Activated effector memory CD4-positive, alpha-beta T cell treated with anti-CD3 and anti-CD28 coated beads, Interleukin-2, amount 50 U/mL, for 16 hours (primary cell): Measurements from ENCODE around the gene RNH1.
A peak's percentile ranks its signal among the peaks of the same experiment; 100 is the strongest.
"Not testable (repeated sequence)": the region's sequence is repeated elsewhere in the genome, so short reads cannot be mapped to it uniquely, and the experiment has no call there.

Experiments
- DNase-seq: peaks from one replicate; pipeline ENCODE4 v3.0.0-alpha.2; 2020

Gene RNH1

GRCh38 chr11:516918-517685, 10.1 kb upstream of the RNH1 start:
- DNase-seq, result not testable (repeated sequence)

GRCh38 chr11:516400-516799, 9.4 kb upstream of the RNH1 start:
- DNase-seq, result no peak

- no peak for DNase-seq
Observed at GRCh38 chr11:515131-515530, 8.1 kb upstream of the RNH1 start.

GRCh38 chr11:514606-515005, 7.6 kb upstream of the RNH1 start:
- DNase-seq, result no peak

GRCh38 chr11:512761-513595, 5.9 kb upstream of the RNH1 start:
- no peak for DNase-seq

GRCh38 chr11:508956-509355, 1.9 kb upstream of the RNH1 start:
- no peak for DNase-seq

GRCh38 chr11:507727-508515, 879 bp upstream of the RNH1 start:
- DNase-seq, result no peak

GRCh38 chr11:506238-506994, 626 bp downstream of the RNH1 start:
- peak; percentile 99 for DNase-seq

GRCh38 chr11:504994-505344, 2.1 kb downstream of the RNH1 start:
- DNase-seq, result no peak

GRCh38 chr11:504053-504993, 2.7 kb downstream of the RNH1 start:
- no peak for DNase-seq

- DNase-seq, result peak; percentile 71
Observed at GRCh38 chr11:503179-503981, 3.7 kb downstream of the RNH1 start.

- no peak for DNase-seq
Observed at GRCh38 chr11:502288-503178, 4.5 kb downstream of the RNH1 start.

GRCh38 chr11:501683-502287, 5.3 kb downstream of the RNH1 start:
- DNase-seq, result no peak

GRCh38 chr11:501001-501682, 5.9 kb downstream of the RNH1 start:
- no peak for DNase-seq

- DNase-seq, result no peak
Observed at GRCh38 chr11:499201-500076, 7.6 kb downstream of the RNH1 start.

- no peak for DNase-seq
Observed at GRCh38 chr11:498297-499181, 8.5 kb downstream of the RNH1 start.
